Adrenal gland (tissue), 5 donors: ENCODE measurements around the gene HMHB1.

Experiments used
- CTCF ChIP-seq, 6 experiments: fragments of 450-650 bp in 4 of 6; fragments of 200-600 bp in 2 of 6; sonication (generic) in 1 of 6; IDR thresholded peaks; 1 replicate in 5 of 6; 2 replicates in 1 of 6; pipeline versions ENCODE4 v1.5.1 to v1.8.0; 2016 to 2021; ENCODE audit warnings: antibody characterized with exemption in 6 of 6, mild to moderate bottlenecking in 2 of 6, moderate library complexity in 1 of 6
- POLR2A ChIP-seq, 2 donors: fragments of 450-650 bp; IDR thresholded peaks; one replicate each; pipeline ENCODE4 v1.6.1; 2017; ENCODE audit warnings: antibody characterized with exemption in 2 of 2, mild to moderate bottlenecking in 2 of 2, moderate library complexity in 1 of 2
- donor health status: DM: no; HTN: no; CAD: no.

GRCh38 chr5:143824851-143825720 lies 13.1 kb downstream of the HMHB1 start:
- TF ChIP-seq CTCF (IDR thresholded peaks at IDR 0.05) (peak; percentile 87 to 95 (median 92)), POLR2A (IDR thresholded peaks at IDR 0.05) (no peak)
